ENCODE measurements around the gene ARL4C.

ARL4C gene

GRCh38 chr2:234502285-234502918 is 5.5 kb upstream of the ARL4C start:
- in situ Hi-C loops (cut with MboI; ENCODE audit: low sequenced_read_pairs): no loop called here

GRCh38 chr2:234500394-234501006 is 3.6 kb upstream of the ARL4C start:
- in situ Hi-C loops (cut with MboI; ENCODE audit: low sequenced_read_pairs): no loop called here

GRCh38 chr2:234497594-234498235 is 834 bp upstream of the ARL4C start:
- in situ Hi-C loops (cut with MboI; ENCODE audit: low sequenced_read_pairs): loop anchor here (10.0 kb wide), 1 partner anchor 203 kb away; no protein-coding TSS in a partner anchor

- in situ Hi-C loops (cut with MboI; ENCODE audit: low sequenced_read_pairs): loop anchor here (10.0 kb wide), 1 partner anchor 201 kb away; no protein-coding TSS in a partner anchor
These were observed 636 bp downstream of the ARL4C start for GRCh38 chr2:234496055-234496834.

GRCh38 chr2:234495251-234496054 is 1.4 kb downstream of the ARL4C start:
- in situ Hi-C loops (cut with MboI; ENCODE audit: low sequenced_read_pairs): loop anchor here (10.0 kb wide), 1 partner anchor 201 kb away; no protein-coding TSS in a partner anchor

- in situ Hi-C loops (cut with MboI; ENCODE audit: low sequenced_read_pairs): loop anchor here (10.0 kb wide), 1 partner anchor 200 kb away; no protein-coding TSS in a partner anchor
These were observed 2.3 kb downstream of the ARL4C start for GRCh38 chr2:234494361-234495250.

DNA sequence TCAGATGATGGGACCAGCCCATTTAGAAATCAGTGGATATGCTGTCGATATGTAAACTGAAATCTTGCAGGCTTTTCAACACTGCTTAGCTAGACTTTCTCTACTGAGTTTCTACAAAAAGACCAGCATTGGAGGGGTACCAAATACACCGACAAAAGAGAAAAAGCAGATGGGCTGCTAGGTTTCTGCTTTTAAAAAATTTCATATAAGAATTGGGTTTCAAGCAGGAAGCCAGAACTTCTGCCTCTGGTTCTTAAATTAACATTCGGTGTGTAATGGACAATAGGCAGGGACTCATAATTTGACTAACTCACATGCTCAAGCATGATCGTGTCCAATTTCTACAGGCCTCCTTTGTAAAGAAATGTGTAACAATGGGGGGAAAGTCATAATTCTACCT is 3.1 kb downstream of the ARL4C start:
- in situ Hi-C loops (cut with MboI; ENCODE audit: low sequenced_read_pairs): loop anchor here (10.0 kb wide), 1 partner anchor 199 kb away; no protein-coding TSS in a partner anchor

- in situ Hi-C loops (cut with MboI; ENCODE audit: low sequenced_read_pairs): loop anchor here (10.0 kb wide), 1 partner anchor 198 kb away; no protein-coding TSS in a partner anchor
These were observed 4.0 kb downstream of the ARL4C start for GRCh38 chr2:234492717-234493485.

DNA sequence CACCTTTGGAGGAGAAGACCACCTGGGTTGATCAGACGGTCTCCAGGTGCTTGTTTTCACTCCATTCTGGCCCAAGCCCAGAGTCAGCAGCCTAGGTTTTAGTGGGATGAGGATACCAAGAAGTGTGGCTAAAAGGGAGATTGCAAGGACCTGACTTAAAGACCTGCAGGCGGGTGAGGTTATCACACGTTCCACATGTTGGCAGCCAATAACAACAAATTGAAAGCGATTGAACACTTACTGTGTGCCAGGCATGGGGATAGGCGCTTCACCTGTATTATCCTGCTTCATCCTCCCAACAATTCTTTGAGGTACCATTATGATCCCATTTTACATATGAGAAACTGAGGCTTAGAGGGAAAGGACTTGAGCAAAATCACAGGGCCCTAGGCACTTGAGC is 5.0 kb downstream of the ARL4C start:
- in situ Hi-C loops (cut with MboI; ENCODE audit: low sequenced_read_pairs): loop anchor here (10.0 kb wide), 1 partner anchor 197 kb away; no protein-coding TSS in a partner anchor

- in situ Hi-C loops (cut with MboI; ENCODE audit: low sequenced_read_pairs): loop anchor here (10.0 kb wide), 1 partner anchor 196 kb away; no protein-coding TSS in a partner anchor
These were observed 5.6 kb downstream of the ARL4C start for GRCh38 chr2:234491281-234491680.

- in situ Hi-C loops (cut with MboI; ENCODE audit: low sequenced_read_pairs): loop anchor here (10.0 kb wide), 1 partner anchor 196 kb away; no protein-coding TSS in a partner anchor
These were observed 6.4 kb downstream of the ARL4C start for GRCh38 chr2:234490271-234491091.

- in situ Hi-C loops (cut with MboI; ENCODE audit: low sequenced_read_pairs): loop anchor here (10.0 kb wide), 1 partner anchor 54 kb away; no protein-coding TSS in a partner anchor
These were observed 7.9 kb downstream of the ARL4C start for GRCh38 chr2:234488913-234489451.

DNA sequence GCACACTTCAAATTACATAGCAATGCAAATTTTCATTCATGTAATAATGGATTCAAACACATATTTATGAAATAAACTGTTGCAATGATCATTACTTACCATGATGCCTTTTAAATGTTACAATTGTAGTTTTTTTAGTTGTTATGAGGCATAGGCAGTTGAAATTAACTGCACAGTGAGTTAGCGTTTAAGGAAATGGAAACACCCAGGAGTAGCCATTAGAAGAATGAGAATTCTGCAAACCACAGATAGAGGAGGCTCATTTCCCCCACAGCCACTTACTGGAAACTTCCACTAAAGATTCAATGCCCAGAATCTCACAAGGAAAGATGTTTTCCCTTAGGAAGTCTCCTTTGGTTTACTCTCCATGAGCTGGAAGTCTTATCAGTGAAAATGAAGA is 8.4 kb downstream of the ARL4C start:
- in situ Hi-C loops (cut with MboI; ENCODE audit: low sequenced_read_pairs): loop anchor here (10.0 kb wide), 1 partner anchor 54 kb away; no protein-coding TSS in a partner anchor

DNA sequence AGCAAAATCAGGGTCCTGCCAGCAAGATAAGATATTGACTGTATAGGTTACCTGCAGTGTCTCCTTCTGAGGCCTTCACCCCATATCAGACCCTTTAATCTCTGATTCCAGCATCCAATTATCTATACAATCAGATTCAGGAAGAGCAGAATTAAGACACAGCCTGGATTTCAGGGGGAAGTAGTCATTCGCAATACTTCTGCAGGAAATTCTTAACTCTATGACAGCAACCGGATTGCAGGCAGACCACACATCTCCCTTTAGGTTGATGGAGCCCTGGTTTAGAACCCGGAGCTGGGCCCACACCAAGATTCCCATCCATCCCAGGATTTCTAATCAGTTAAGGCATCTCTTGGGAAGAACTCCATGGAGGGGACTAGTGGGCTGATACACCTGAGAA is 9.5 kb downstream of the ARL4C start:
- in situ Hi-C loops (cut with MboI; ENCODE audit: low sequenced_read_pairs): loop anchor here (10.0 kb wide), 1 partner anchor 53 kb away; no protein-coding TSS in a partner anchor

DNA sequence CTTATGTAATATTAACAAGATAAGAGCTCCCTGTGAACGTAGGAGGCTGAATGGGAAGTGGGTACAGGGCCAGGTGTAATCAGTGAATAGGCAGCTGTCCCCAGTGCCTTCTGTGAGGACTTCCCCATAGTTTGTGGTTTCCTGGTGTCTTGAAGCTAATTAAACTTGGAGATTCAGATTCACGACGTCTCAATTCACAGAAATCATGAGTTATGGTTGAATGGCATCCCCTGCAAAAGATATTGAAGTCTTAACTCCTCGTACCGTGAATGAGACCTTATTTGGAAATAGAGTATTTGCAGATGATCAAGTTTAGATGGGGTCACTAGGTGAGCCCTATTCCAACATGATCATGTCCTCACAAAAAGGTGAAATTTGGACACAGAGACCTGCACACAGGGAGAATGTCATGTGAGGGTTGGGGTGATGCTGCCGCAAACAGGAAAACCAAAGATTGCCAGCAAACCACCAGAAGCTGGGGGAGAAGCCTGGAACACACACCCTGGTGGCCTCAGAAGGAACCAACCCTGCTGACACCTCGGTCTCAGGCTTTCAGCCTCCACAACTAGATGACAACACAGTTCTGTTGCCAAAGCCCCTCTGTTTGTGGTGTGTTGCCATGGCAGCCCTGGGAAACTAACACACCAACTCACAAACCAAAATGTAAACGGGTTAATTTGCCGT is 13.2 kb downstream of the ARL4C start:
- in situ Hi-C loops (cut with MboI; ENCODE audit: low sequenced_read_pairs): loop anchor here (10.0 kb wide), 1 partner anchor 49 kb away; no protein-coding TSS in a partner anchor

- in situ Hi-C loops (cut with MboI; ENCODE audit: low sequenced_read_pairs): loop anchor here (10.0 kb wide), 1 partner anchor 46 kb away; no protein-coding TSS in a partner anchor
These were observed 15.6 kb downstream of the ARL4C start for GRCh38 chr2:234481301-234481700.
